Uterus (tissue), 4 donors: ENCODE results near the gene SCGB3A1. TPM values are rescaled to one million over a fixed set of nuclear protein-coding genes. Genes with fewer than 3 reads are reported as not detected.

ENCODE experiments used
- DNase-seq, 2 donors: peaks; one replicate each; pipeline ENCODE4 v3.0.0-alpha.2; 2019 to 2020
- H3K27ac ChIP-seq, 2 donors: fragments of 200-600 bp; sonication (generic); 1 replicate in 1 of 2; 2 replicates in 1 of 2; pipeline ENCODE4 v1.5.1; 2016 to 2018
- H3K27me3 ChIP-seq, 2 donors: fragments of 200-600 bp; sonication (generic); one replicate each; pipeline ENCODE4 v1.5.1; 2018 to 2019; ENCODE audit warnings: control low read depth in 1 of 2
- H3K36me3 ChIP-seq, 2 donors: fragments of 200-600 bp; sonication (generic); one replicate each; pipeline ENCODE4 v1.5.1; 2019; ENCODE audit warnings: control low read depth in 1 of 2
- H3K4me1 ChIP-seq, 2 donors: fragments of 200-600 bp; sonication (generic); one replicate each; pipeline ENCODE4 v1.5.1; 2018 to 2019; ENCODE audit warnings: control low read depth in 1 of 2
- H3K4me3 ChIP-seq, 2 donors: fragments of 200-600 bp; sonication (generic); 1 replicate in 1 of 2; 2 replicates in 1 of 2; pipeline ENCODE4 v1.5.1; 2018 to 2019; ENCODE audit warnings: mild to moderate bottlenecking in 1 of 2
- H3K9me3 ChIP-seq, 2 donors: fragments of 200-600 bp; sonication (generic); one replicate each; pipeline ENCODE4 v1.5.1; 2019; ENCODE audit warnings: control low read depth in 1 of 2
- POLR2A ChIP-seq, 2 donors: fragments of 450-650 bp; IDR thresholded peaks; one replicate each; pipeline ENCODE4 v1.6.1; 2016; ENCODE audit warnings: antibody characterized with exemption in 2 of 2, mild to moderate bottlenecking in 1 of 2, moderate library complexity in 1 of 2
- intact Hi-C: fragments of 100-400 bp; cut with DNase I; formaldehyde crosslinking; loops from one replicate; pipeline ENCODE4 v1.15.1; 2023; ENCODE audit warnings: low total_unique reads
- total RNA-seq, 4 donors: library from RNA; depleted of rRNA in 3 of 4; stranded (reverse); fragments of >200 nt in 3 of 4; gene quantifications; one replicate each; pipeline versions ENCODE4 v1.1.0 to v1.2.4, GENCODE V29; 2014 to 2023
- TF ChIP-seq, protein P1 (sequence below), 4 experiments: fragments of 200-600 bp in 2 of 4; fragments of 450-650 bp in 2 of 4; sonication (generic) in 2 of 4; IDR thresholded peaks; one replicate each; pipeline ENCODE4 v1.5.1; 2016 to 2019; ENCODE audit warnings: antibody characterized with exemption in 4 of 4, mild to moderate bottlenecking in 2 of 4, moderate library complexity in 1 of 4
- donor health status: DM: yes; HTN: yes; CAD: no.

The SCGB3A1 gene
- total RNA-seq, 4 donors from 2014 or later = 0.98 TPM; not detected in 3

DNA sequence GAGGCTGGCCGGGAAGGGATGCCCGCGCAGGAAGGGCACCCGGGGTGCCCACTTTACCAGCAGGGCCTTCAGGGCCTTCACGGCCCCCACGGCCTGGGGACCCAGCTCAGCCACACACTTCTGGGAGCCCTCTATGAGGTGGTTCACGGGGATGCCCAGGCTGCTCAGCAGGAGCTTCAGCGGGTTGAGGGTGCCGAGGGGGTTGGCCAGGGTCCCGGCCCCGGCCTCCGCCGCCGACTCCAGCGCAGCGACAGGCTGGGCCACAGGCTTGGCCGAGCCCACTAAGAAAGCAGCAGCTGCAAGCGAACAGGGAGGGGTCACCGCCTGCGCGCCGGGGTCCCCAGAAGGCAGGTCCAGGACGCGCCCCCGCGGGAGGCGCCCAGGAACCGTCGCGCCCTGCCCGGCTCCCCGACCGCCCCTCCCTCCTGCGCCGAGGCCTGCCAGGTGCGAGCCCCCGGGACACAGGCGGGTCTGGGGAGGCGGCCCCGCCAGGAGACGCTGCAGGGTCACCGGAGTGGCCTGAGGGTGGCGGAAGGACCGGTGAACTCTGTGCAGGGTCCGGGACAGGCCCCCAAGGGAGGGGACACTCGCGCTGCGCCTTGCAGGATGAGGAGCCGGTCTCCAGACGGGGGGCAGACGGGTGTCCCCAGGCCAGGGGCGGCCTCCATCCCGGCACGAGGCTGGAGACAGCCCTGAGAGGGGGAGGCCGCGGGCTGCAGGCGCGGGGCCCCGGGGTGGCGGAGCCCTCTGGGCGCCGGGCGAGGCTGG lies 572 bp downstream of the SCGB3A1 start:
- peaks cover 0 to 3% of the 10 kb centered on the region in 2 donors for H3K27me3 ChIP-seq
- H3K4me3 ChIP-seq = no peak overlapping the region
- H3K36me3 ChIP-seq = no peaks in the 10 kb centered on the region
- intact Hi-C loops = no loop called here
- H3K4me1 ChIP-seq = no peaks in the 10 kb centered on the region
- H3K27ac ChIP-seq = no peak overlapping the region
- H3K9me3 ChIP-seq = no peaks in the 10 kb centered on the region
- TF ChIP-seq, protein P1, sequence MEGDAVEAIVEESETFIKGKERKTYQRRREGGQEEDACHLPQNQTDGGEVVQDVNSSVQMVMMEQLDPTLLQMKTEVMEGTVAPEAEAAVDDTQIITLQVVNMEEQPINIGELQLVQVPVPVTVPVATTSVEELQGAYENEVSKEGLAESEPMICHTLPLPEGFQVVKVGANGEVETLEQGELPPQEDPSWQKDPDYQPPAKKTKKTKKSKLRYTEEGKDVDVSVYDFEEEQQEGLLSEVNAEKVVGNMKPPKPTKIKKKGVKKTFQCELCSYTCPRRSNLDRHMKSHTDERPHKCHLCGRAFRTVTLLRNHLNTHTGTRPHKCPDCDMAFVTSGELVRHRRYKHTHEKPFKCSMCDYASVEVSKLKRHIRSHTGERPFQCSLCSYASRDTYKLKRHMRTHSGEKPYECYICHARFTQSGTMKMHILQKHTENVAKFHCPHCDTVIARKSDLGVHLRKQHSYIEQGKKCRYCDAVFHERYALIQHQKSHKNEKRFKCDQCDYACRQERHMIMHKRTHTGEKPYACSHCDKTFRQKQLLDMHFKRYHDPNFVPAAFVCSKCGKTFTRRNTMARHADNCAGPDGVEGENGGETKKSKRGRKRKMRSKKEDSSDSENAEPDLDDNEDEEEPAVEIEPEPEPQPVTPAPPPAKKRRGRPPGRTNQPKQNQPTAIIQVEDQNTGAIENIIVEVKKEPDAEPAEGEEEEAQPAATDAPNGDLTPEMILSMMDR (IDR thresholded peaks at IDR 0.05) = no peak
- TF ChIP-seq POLR2A (IDR thresholded peaks at IDR 0.05) = no peak
- DNase-seq = no peak

DNA sequence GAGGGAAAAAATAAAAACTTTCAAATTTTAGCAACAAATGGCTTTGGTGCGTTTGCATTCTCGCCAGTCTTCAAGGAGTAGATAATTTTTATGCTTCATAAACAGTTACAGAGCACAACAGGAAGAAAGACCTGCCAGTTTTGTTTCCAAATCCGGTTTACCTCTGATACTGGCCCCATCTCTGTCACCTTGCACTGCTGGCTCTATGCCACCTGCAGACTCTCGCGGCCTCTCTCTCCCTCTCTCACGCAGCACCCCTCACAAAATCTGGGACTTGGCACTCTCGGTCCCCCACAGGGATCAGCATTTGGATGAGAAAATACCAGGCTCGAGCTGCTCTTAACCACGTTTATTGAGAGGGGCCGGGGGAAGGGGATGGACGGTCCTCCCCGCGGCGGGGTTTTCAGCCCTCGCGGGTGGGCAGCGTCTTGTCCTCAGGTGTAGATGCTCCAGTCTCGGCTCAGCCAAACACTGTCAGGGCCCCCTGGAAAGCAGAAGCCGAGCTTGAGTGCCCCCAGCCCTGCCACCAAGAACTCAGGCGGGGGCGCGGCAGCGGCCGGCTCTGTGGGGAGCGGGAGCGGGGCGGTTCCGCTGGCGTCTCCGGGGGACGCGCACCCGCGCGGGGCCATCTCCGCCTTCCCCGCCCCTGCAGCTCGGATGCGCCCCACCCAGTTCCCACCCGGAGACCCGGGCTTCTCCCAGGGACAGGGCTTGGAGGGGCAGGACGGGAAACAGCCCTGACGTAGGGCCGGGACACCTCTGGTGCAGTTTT lies 1.3 kb downstream of the SCGB3A1 start:
- TF ChIP-seq, protein P1 (IDR thresholded peaks at IDR 0.05) = no peak
- TF ChIP-seq POLR2A (IDR thresholded peaks at IDR 0.05) = no peak
- no peaks in the 10 kb centered on the region for H3K36me3 ChIP-seq
- no peak overlapping the region for H3K4me3 ChIP-seq
- no peaks in the 10 kb centered on the region for H3K4me1 ChIP-seq
- intact Hi-C loops = no loop called here
- H3K27ac ChIP-seq = no peak overlapping the region
- no peak for DNase-seq
- H3K9me3 ChIP-seq = no peaks in the 10 kb centered on the region
- peaks cover 0 to 3% of the 10 kb centered on the region in 2 donors for H3K27me3 ChIP-seq

DNA sequence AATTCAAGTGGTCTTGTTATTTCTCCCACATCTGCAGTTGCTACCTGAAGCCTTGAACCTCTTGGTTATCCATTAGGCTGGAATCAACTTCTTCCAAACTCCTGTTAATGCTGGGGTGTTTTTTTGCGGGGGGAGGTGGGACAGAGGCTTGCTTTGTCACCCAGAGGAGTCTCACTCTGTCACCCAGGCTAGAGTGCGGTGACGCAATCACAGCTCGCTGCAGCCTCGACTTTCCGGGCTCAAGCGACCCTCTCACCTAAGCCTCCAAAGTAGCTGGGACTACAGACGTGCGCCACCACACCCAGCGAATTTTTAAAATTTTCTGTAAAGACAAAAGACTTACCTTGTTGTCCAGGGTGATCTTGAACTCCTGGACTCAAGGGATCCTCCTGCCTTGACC lies 4.4 kb downstream of the SCGB3A1 start:
- H3K27ac ChIP-seq = no peak overlapping the region
- intact Hi-C loops = no loop called here
- TF ChIP-seq, protein P1 (IDR thresholded peaks at IDR 0.05) = no peak
- TF ChIP-seq POLR2A (IDR thresholded peaks at IDR 0.05) = no peak
- H3K4me1 ChIP-seq = no peaks in the 10 kb centered on the region
- H3K9me3 ChIP-seq = no peaks in the 10 kb centered on the region
- no peaks in the 10 kb centered on the region for H3K36me3 ChIP-seq
- no peak for DNase-seq
- no peak overlapping the region for H3K4me3 ChIP-seq
- peaks cover 0 to 3% of the 10 kb centered on the region in 2 donors for H3K27me3 ChIP-seq

DNA sequence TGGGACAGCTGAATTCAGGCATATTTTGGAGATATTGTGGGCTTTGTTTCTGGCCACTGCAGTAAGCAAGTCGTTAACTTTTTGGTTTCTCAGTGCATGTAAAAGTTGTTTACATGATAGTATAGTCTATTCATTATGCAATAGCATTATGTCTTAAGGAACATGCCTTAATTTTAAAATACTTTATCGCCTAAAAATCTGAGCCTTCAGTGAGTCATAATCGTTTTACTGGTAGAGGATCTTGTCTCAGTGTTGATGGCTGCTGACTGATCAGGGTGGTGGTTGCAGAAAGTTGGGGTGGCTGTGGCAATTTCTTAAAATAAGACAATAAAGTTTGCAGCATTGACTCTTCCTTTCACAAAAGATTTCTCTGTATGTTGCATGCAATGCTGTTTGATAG lies 5.1 kb downstream of the SCGB3A1 start:
- TF ChIP-seq POLR2A (IDR thresholded peaks at IDR 0.05) = no peak
- TF ChIP-seq, protein P1 (IDR thresholded peaks at IDR 0.05) = no peak
- intact Hi-C loops = no loop called here

DNA sequence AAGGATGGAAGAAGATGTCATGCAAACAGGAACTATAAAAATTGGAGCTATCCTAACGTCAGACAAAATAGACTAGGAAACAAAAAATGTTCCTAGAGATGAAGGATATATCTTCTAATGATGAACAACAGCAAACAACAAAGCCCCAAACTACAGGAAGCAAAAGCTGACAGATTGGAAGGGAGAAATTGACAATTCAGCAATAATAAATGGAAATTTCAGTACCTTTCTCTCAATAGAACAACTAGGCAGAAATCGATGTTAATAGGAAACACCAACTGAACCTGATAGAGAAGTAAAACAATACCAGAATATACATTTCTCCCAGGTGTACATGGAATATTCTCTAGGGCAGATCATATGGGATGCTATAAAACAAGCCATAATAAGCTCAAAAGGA lies 7.6 kb downstream of the SCGB3A1 start:
- no peak overlapping the region for H3K4me3 ChIP-seq
- H3K4me1 ChIP-seq = no peaks in the 10 kb centered on the region
- no peak for DNase-seq
- no peaks in the 10 kb centered on the region for H3K27me3 ChIP-seq
- no peaks in the 10 kb centered on the region for H3K9me3 ChIP-seq
- no peak overlapping the region for H3K27ac ChIP-seq
- intact Hi-C loops = no loop called here
- TF ChIP-seq, protein P1 (IDR thresholded peaks at IDR 0.05) = no peak
- TF ChIP-seq POLR2A (IDR thresholded peaks at IDR 0.05) = no peak
- no peaks in the 10 kb centered on the region for H3K36me3 ChIP-seq

More for the DNA sequence above, 5.1 kb downstream of the SCGB3A1 start:
- Histone ChIP-seq H3K27ac (no peak overlapping the region), H3K9me3 (no peaks in the 10 kb centered on the region), H3K4me1 (no peaks in the 10 kb centered on the region), H3K36me3 (no peaks in the 10 kb centered on the region), H3K4me3 (no peak overlapping the region), H3K27me3 (peaks cover 0 to 3% of the 10 kb centered on the region in 2 donors)
- no peak for DNase-seq
